Muscle of leg (tissue), 16 donors: ENCODE results near the gene GPR25. TPM values are rescaled to one million over a fixed set of nuclear protein-coding genes. Genes with fewer than 3 reads are reported as not detected.

Experiments
- DNase-seq: peaks from one replicate; pipeline ENCODE4 v3.0.0; 2013
- H3K27ac ChIP-seq: one replicate; pipeline ENCODE4 v1.5.1; 2013; ENCODE audit warnings: mild to moderate bottlenecking, low read length, control low read depth
- H3K27me3 ChIP-seq: one replicate; pipeline ENCODE4 v1.6.1; 2013; ENCODE audit warnings: low read length; ENCODE audit not compliant: control insufficient read depth, insufficient read depth
- H3K36me3 ChIP-seq: one replicate; pipeline ENCODE4 v1.6.1; 2013; ENCODE audit warnings: low read length; ENCODE audit not compliant: control insufficient read depth, insufficient read depth
- H3K4me1 ChIP-seq: one replicate; pipeline ENCODE4 v1.6.1; 2013; ENCODE audit warnings: low read length; ENCODE audit not compliant: control insufficient read depth, insufficient read depth
- H3K4me3 ChIP-seq: one replicate; pipeline ENCODE4 v1.5.1; 2013; ENCODE audit warnings: low read length, control low read depth
- H3K9me3 ChIP-seq: replicated peaks from 2 replicates; pipeline ENCODE4 v1.6.1; 2013; ENCODE audit warnings: low read depth, low read length; ENCODE audit not compliant: control insufficient read depth
- WGBS: methylation state at CpG from one replicate; pipeline ENCODE4 v1.1.5; 2013; ENCODE audit warnings: missing lambda C conversion rate; ENCODE audit not compliant: insufficient coverage; 5-methylcytosine and 5-hydroxymethylcytosine counted together
- long read RNA-seq, 11 donors: transcript quantifications; one replicate each; lab custom pipeline, GENCODE V29; 2026
- polyA plus RNA-seq, 8 donors: library from polyadenylated mRNA; unstranded; fragments of 120-200 nt; gene quantifications; one replicate each; pipeline versions ENCODE4 v1.2.1 to v1.2.3, GENCODE V29; 2013; ENCODE audit warnings: inconsistent platforms in 1 of 8, low replicate concordance in 1 of 8; ENCODE audit not compliant: insufficient read length in 8 of 8, insufficient read depth in 1 of 8
- total RNA-seq: library from RNA; stranded (reverse); fragments of 120-200 nt; gene quantifications from one replicate; pipeline ENCODE4 v1.2.4, GENCODE V29; 2013

GPR25 gene
- total RNA-seq (not detected), polyA plus RNA-seq (not detected)
- long read RNA-seq, donor 1: 0 reads
- long read RNA-seq, donor 2: 0 reads
- long read RNA-seq, donor 3: 0 reads
- long read RNA-seq, donor 4: 0 reads
- long read RNA-seq, donor 5: 0 reads
- long read RNA-seq, donor 6: 0 reads
- long read RNA-seq, donor 7: 0 reads
- long read RNA-seq, donor 8: 0 reads
- long read RNA-seq, donor 9: 0 reads
- long read RNA-seq, donor 10: 0 reads
- long read RNA-seq, donor 11: 0 reads

GRCh38 chr1:200872446-200873115 lies at the start of gene GPR25:
TSS of gene GPR25 (plus strand) at chr1:200872981. CDS start at chr1:200873038, 57 bp downstream.
- H3K9me3 ChIP-seq: no peaks in the 10 kb centered on the region
- H3K27me3 ChIP-seq: peaks cover 63% of the 10 kb centered on the region
- H3K36me3 ChIP-seq: no peaks in the 10 kb centered on the region
- peaks cover 11% of the 10 kb centered on the region for H3K4me1 ChIP-seq
- no peak within 1 kb of the TSS for H3K4me3 ChIP-seq
- no peak within 1 kb of the TSS for H3K27ac ChIP-seq
- DNase-seq: no peak
- 47% methylated on average over 11 of the region's 23 CpGs for WGBS

- DNase-seq: no peak
- peaks cover 3% of the 10 kb centered on the region for H3K36me3 ChIP-seq
- H3K9me3 ChIP-seq: peaks cover under 1% of the 10 kb centered on the region
- no peaks in the 10 kb centered on the region for H3K27me3 ChIP-seq
- no peaks in the 10 kb centered on the region for H3K4me1 ChIP-seq
- no peak overlapping the region for H3K4me3 ChIP-seq
- H3K27ac ChIP-seq: no peak overlapping the region
- WGBS: no CpG with 5 or more reads among the region's 2 CpGs
These were observed 41.7 kb upstream of the GPR25 start for GRCh38 chr1:200831091-200831490.

- H3K9me3 ChIP-seq: peaks cover 14% of the 10 kb centered on the region
- WGBS: 95% methylated on average over 3 of the region's 5 CpGs
- no peaks in the 10 kb centered on the region for H3K4me1 ChIP-seq
- no peak for DNase-seq
- H3K27ac ChIP-seq: no peak overlapping the region
- H3K36me3 ChIP-seq: peaks cover 3% of the 10 kb centered on the region
- no peak overlapping the region for H3K4me3 ChIP-seq
- H3K27me3 ChIP-seq: no peaks in the 10 kb centered on the region
These were observed 38.4 kb upstream of the GPR25 start for GRCh38 chr1:200834383-200834782.

- H3K4me3 ChIP-seq: no peak overlapping the region
- H3K36me3 ChIP-seq: peaks cover 3% of the 10 kb centered on the region
- H3K27ac ChIP-seq: no peak overlapping the region
- DNase-seq: no peak
- no CpG with 5 or more reads among the region's 3 CpGs for WGBS
- H3K27me3 ChIP-seq: no peaks in the 10 kb centered on the region
- H3K9me3 ChIP-seq: peaks cover 14% of the 10 kb centered on the region
- no peaks in the 10 kb centered on the region for H3K4me1 ChIP-seq
These were observed 36.6 kb upstream of the GPR25 start for GRCh38 chr1:200836213-200836612.

GRCh38 chr1:200837931-200838571 lies 34.7 kb upstream of the GPR25 start:
- H3K27me3 ChIP-seq: no peaks in the 10 kb centered on the region
- H3K9me3 ChIP-seq: peaks cover 14% of the 10 kb centered on the region
- no peak overlapping the region for H3K4me3 ChIP-seq
- peaks cover 6% of the 10 kb centered on the region for H3K36me3 ChIP-seq
- no peaks in the 10 kb centered on the region for H3K4me1 ChIP-seq
- no peak overlapping the region for H3K27ac ChIP-seq
- WGBS: no CpG with 5 or more reads among the region's 2 CpGs
- DNase-seq: peak; percentile 30

- peaks cover 2% of the 10 kb centered on the region for H3K36me3 ChIP-seq
- no peaks in the 10 kb centered on the region for H3K4me1 ChIP-seq
- 85% methylated on average over 3 of the region's 3 CpGs for WGBS
- no peak overlapping the region for H3K4me3 ChIP-seq
- peaks cover 14% of the 10 kb centered on the region for H3K9me3 ChIP-seq
- H3K27me3 ChIP-seq: no peaks in the 10 kb centered on the region
- DNase-seq: no peak
- H3K27ac ChIP-seq: no peak overlapping the region
These were observed 33.9 kb upstream of the GPR25 start for GRCh38 chr1:200838676-200839445.

GRCh38 chr1:200845360-200845759 lies 27.4 kb upstream of the GPR25 start:
- no peaks in the 10 kb centered on the region for H3K27me3 ChIP-seq
- DNase-seq: no peak
- peaks cover 23% of the 10 kb centered on the region for H3K36me3 ChIP-seq
- H3K27ac ChIP-seq: no peak overlapping the region
- 100% methylated on average over 1 of the region's 4 CpGs for WGBS
- no peaks in the 10 kb centered on the region for H3K9me3 ChIP-seq
- H3K4me1 ChIP-seq: no peaks in the 10 kb centered on the region
- H3K4me3 ChIP-seq: no peak overlapping the region

- H3K27me3 ChIP-seq: no peaks in the 10 kb centered on the region
- H3K27ac ChIP-seq: no peak overlapping the region
- WGBS: no CpG with 5 or more reads among the region's 1 CpG
- H3K36me3 ChIP-seq: peaks cover 23% of the 10 kb centered on the region
- H3K4me1 ChIP-seq: no peaks in the 10 kb centered on the region
- H3K9me3 ChIP-seq: no peaks in the 10 kb centered on the region
- peak; percentile 15 for DNase-seq
- H3K4me3 ChIP-seq: no peak overlapping the region
These were observed 26.4 kb upstream of the GPR25 start for GRCh38 chr1:200846398-200846797.

- H3K36me3 ChIP-seq: peaks cover 25% of the 10 kb centered on the region
- no peaks in the 10 kb centered on the region for H3K9me3 ChIP-seq
- no peak overlapping the region for H3K4me3 ChIP-seq
- WGBS: 90% methylated on average over 2 of the region's 6 CpGs
- no peaks in the 10 kb centered on the region for H3K27me3 ChIP-seq
- no peak overlapping the region for H3K27ac ChIP-seq
- DNase-seq: no peak
- H3K4me1 ChIP-seq: no peaks in the 10 kb centered on the region
These were observed 23.4 kb upstream of the GPR25 start for GRCh38 chr1:200849430-200849829.

GRCh38 chr1:200850554-200850953 lies 22.2 kb upstream of the GPR25 start:
- Histone ChIP-seq H3K36me3 (peaks cover 21% of the 10 kb centered on the region), H3K4me1 (no peaks in the 10 kb centered on the region)

More at GRCh38 chr1:200850554-200850953, 22.2 kb upstream of the GPR25 start:
- H3K4me3 ChIP-seq: no peak overlapping the region
- H3K27me3 ChIP-seq: no peaks in the 10 kb centered on the region
- DNase-seq: no peak
- H3K9me3 ChIP-seq: no peaks in the 10 kb centered on the region
- H3K27ac ChIP-seq: no peak overlapping the region
